ENCODE measurements around the gene COPS9.
A peak's percentile ranks its signal among the peaks of the same experiment; 100 is the strongest.

COPS9 gene

GRCh38 chr2:240114233-240114632 lies 21.9 kb downstream of the COPS9 start:
- FAIRE-seq, result no peak

GRCh38 chr2:240112914-240113690 lies 23.0 kb downstream of the COPS9 start:
- no peak for FAIRE-seq
- no peak for DNase-seq (ENCODE audit: low spot score)

More at GRCh38 chr2:240114233-240114632, 21.9 kb downstream of the COPS9 start:
- DNase-seq (ENCODE audit: low spot score), result no peak

- FAIRE-seq (no peak), DNase-seq (ENCODE audit: low spot score) (no peak)
Measured at GRCh38 chr2:240111253-240111652, 24.9 kb downstream of the COPS9 start.

- FAIRE-seq (no peak), DNase-seq (ENCODE audit: low spot score) (no peak)
Measured at GRCh38 chr2:240109386-240109785, 26.7 kb downstream of the COPS9 start.

- DNase-seq (ENCODE audit: low spot score) (no peak), FAIRE-seq (no peak)
Measured at GRCh38 chr2:240107477-240107796, 28.7 kb downstream of the COPS9 start.

GRCh38 chr2:240106765-240107476 lies 29.2 kb downstream of the COPS9 start:
- FAIRE-seq (no peak), DNase-seq (ENCODE audit: low spot score) (no peak)

- FAIRE-seq, result no peak
- DNase-seq (ENCODE audit: low spot score), result no peak
Measured at GRCh38 chr2:240105982-240106381, 30.1 kb downstream of the COPS9 start.

GRCh38 chr2:240103136-240103535 lies 33.0 kb downstream of the COPS9 start:
- FAIRE-seq (peak; percentile 67), DNase-seq (ENCODE audit: low spot score) (no peak)

- no peak for FAIRE-seq
- DNase-seq (ENCODE audit: low spot score), result no peak
Measured at GRCh38 chr2:240098349-240098748, 37.8 kb downstream of the COPS9 start.

- DNase-seq (ENCODE audit: low spot score) (no peak), FAIRE-seq (no peak)
Measured at GRCh38 chr2:240095556-240096523, 40.3 kb downstream of the COPS9 start.

GRCh38 chr2:240089306-240089705 lies 46.8 kb downstream of the COPS9 start:
- no peak for FAIRE-seq
- no peak for DNase-seq (ENCODE audit: low spot score)

GRCh38 chr2:240086563-240086962 lies 49.5 kb downstream of the COPS9 start:
- no peak for FAIRE-seq
- DNase-seq (ENCODE audit: low spot score), result no peak
